MM.1S (cell line): ENCODE measurements around the gene KEAP1.

ENCODE experiments used
- CTCF ChIP-seq: fragments of 300-600 bp; sonication (generic); IDR thresholded peaks from 2 replicates; pipeline ENCODE4 v1.5.1; 2016; ENCODE audit warnings: antibody characterized with exemption, low read length, mixed read lengths
- EZH2 ChIP-seq: fragments of 300-600 bp; sonication (generic); optimal IDR thresholded peaks from 2 replicates; pipeline ENCODE3; 2017; ENCODE audit warnings: low read depth, mild to moderate bottlenecking, antibody characterized with exemption, low read length, mixed read lengths

GRCh38 chr19:10543420-10544241 lies 40.5 kb upstream of the KEAP1 start, which contains the start of gene ATG4D:
- no peak for TF ChIP-seq CTCF
- TF ChIP-seq EZH2, result no peak
